CD4-positive, alpha-beta memory T cell (primary cell): ENCODE measurements around the gene MRPS18A. TPM values are rescaled to one million over a fixed set of nuclear protein-coding genes. Genes with fewer than 3 reads are reported as not detected.

Source experiments
- CTCF ChIA-PET: fragments of 350-600 bp; sonication (Branson Sonifier 250); formaldehyde crosslinking; loops from one replicate; lab custom pipeline; 2021; ENCODE audit warnings: inconsistent platforms; ENCODE audit not compliant: partially characterized antibody; lab: Charles Lee
- POLR2A ChIA-PET: fragments of 350-600 bp; sonication (Branson Sonifier 250); formaldehyde crosslinking; loops from one replicate; lab custom pipeline; 2021; ENCODE audit not compliant: partially characterized antibody; lab: Charles Lee
- DNase-seq, 5 donors: peaks; one replicate each; pipeline versions ENCODE4 v3.0.0 to v3.0.0-alpha.2; 2020 to 2022; ENCODE audit warnings: mixed read lengths in 1 of 5
- H3K27ac ChIP-seq: one replicate; pipeline ENCODE4 v1.7.0; 2013; ENCODE audit warnings: low read depth, low read length
- H3K27me3 ChIP-seq: 2 replicates; pipeline ENCODE4 v1.7.0; 2013; ENCODE audit warnings: mild to moderate bottlenecking, low read length, moderate library complexity; ENCODE audit not compliant: insufficient read depth
- H3K36me3 ChIP-seq: 2 replicates; pipeline ENCODE4 v1.7.0; 2013; ENCODE audit warnings: mild to moderate bottlenecking, low read length, moderate library complexity; ENCODE audit not compliant: insufficient read depth
- H3K4me1 ChIP-seq: 2 replicates; pipeline ENCODE4 v1.7.0; 2013; ENCODE audit warnings: mild to moderate bottlenecking, low read length, moderate library complexity; ENCODE audit not compliant: insufficient read depth
- H3K4me3 ChIP-seq, 2 donors: one replicate each; pipeline ENCODE4 v1.7.0; 2013; ENCODE audit warnings: low read length in 2 of 2, mild to moderate bottlenecking in 1 of 2
- H3K9me3 ChIP-seq, 2 donors: one replicate each; pipeline ENCODE4 v1.7.0; 2013; ENCODE audit warnings: low read length in 2 of 2, control low read depth in 1 of 2; ENCODE audit not compliant: control insufficient read depth in 1 of 2
- H3K27ac Mint-ChIP-seq, 7 donors: one replicate each; pipeline ENCODE4 v1.8.0; 2020 to 2021; ENCODE audit warnings: mixed read lengths in 7 of 7, mild to moderate bottlenecking in 6 of 7, inconsistent platforms in 3 of 7, moderate library complexity in 3 of 7
- H3K27me3 Mint-ChIP-seq, 2 donors: one replicate each; pipeline ENCODE4 v1.8.0; 2020 to 2021; ENCODE audit warnings: mixed read lengths in 2 of 2
- H3K36me3 Mint-ChIP-seq, 2 donors: one replicate each; pipeline ENCODE4 v1.8.0; 2020 to 2021; ENCODE audit warnings: mixed read lengths in 2 of 2, inconsistent platforms in 1 of 2, mild to moderate bottlenecking in 1 of 2
- H3K4me1 Mint-ChIP-seq, 4 donors: one replicate each; pipeline ENCODE4 v1.8.0; 2020 to 2021; ENCODE audit warnings: mixed read lengths in 4 of 4, mild to moderate bottlenecking in 1 of 4
- H3K4me3 Mint-ChIP-seq, 8 donors: one replicate each; pipeline ENCODE4 v1.8.0; 2020 to 2021; ENCODE audit warnings: mixed read lengths in 8 of 8, mild to moderate bottlenecking in 7 of 8, moderate library complexity in 6 of 8, inconsistent platforms in 3 of 8
- H3K9me3 Mint-ChIP-seq, 8 donors: one replicate each; pipeline ENCODE4 v1.8.0; 2020 to 2021; ENCODE audit warnings: mixed read lengths in 8 of 8, mild to moderate bottlenecking in 5 of 8, inconsistent platforms in 3 of 8, moderate library complexity in 1 of 8
- intact Hi-C: fragments of 100-400 bp; cut with micrococcal nuclease; formaldehyde crosslinking; loops from one replicate; pipeline ENCODE4 v1.15.1; 2023
- polyA plus RNA-seq, 2 donors: library from polyadenylated mRNA; unstranded; fragments of 300-500 nt; fragmentation: Illumina TruSeq; gene quantifications; one replicate each; pipeline ENCODE4 v1.2.3, GENCODE V29; 2021
- total RNA-seq, 2 experiments: library from RNA; stranded (reverse); gene quantifications; one replicate each; pipeline ENCODE4 v1.2.3, GENCODE V29; 2021

Gene MRPS18A
- total RNA-seq = 10 to 100 TPM; 31.3 to 32.4 TPM
- 10 to 100 TPM; 62.6 to 86.1 TPM for polyA plus RNA-seq

- ChIA-PET CTCF (interaction anchor here (0.7 to 5.1 kb wide), 8 partner anchors 15 to 652 kb away, joined by 3 to 46 read pairs (median 3); partner anchors contain the start of gene AARS2), POLR2A (interaction anchor here (0.9 to 2.2 kb wide), 9 partner anchors 8 to 559 kb away, joined by 3 to 8 read pairs (median 3); partner anchors contain the start of genes GTPBP2, HSP90AB1, POLH and TJAP1)
- H3K9me3 ChIP-seq = no peaks in the 10 kb centered on the region
- H3K4me3 ChIP-seq = peak within 1 kb of the TSS; percentile 67 to 84
- H3K36me3 Mint-ChIP-seq = peaks cover 0 to 26% of the 10 kb centered on the region in 2 donors
- H3K27ac ChIP-seq = peak within 1 kb of the TSS; percentile 77
- H3K27ac Mint-ChIP-seq = peak within 1 kb of the TSS; percentile 78 to 97 (median 93)
- H3K27me3 ChIP-seq = no peaks in the 10 kb centered on the region
- H3K4me1 Mint-ChIP-seq = peaks cover 31 to 53% (median 44%) of the 10 kb centered on the region in 4 donors
- intact Hi-C loops = no loop called here
- no peaks in the 10 kb centered on the region for H3K27me3 Mint-ChIP-seq
- DNase-seq = peak; percentile 74 to 82 (median 77)
- H3K9me3 Mint-ChIP-seq = peaks cover 0 to 2% (median 0%) of the 10 kb centered on the region in 8 donors
- H3K4me1 ChIP-seq = peaks cover 24% of the 10 kb centered on the region
- peak within 1 kb of the TSS; percentile 95 to 98 (median 96) for H3K4me3 Mint-ChIP-seq
- H3K36me3 ChIP-seq = no peaks in the 10 kb centered on the region
Measured at GRCh38 chr6:43687437-43688347, at the start of gene MRPS18A. Gene MRPS18A, minus strand, starts transcription at chr6:43687791. Its CDS starts 12 bp downstream, at chr6:43687779.

GRCh38 chr6:43736844-43737243 lies 49.3 kb upstream of the MRPS18A start:
- no peaks in the 10 kb centered on the region for H3K36me3 Mint-ChIP-seq
- DNase-seq = no peak
- no peak overlapping the region for H3K27ac Mint-ChIP-seq
- H3K4me3 ChIP-seq = no peak overlapping the region
- peaks cover 0 to 22% (median 4%) of the 10 kb centered on the region in 4 donors for H3K4me1 Mint-ChIP-seq
- H3K36me3 ChIP-seq = no peaks in the 10 kb centered on the region
- H3K9me3 ChIP-seq = no peaks in the 10 kb centered on the region
- H3K9me3 Mint-ChIP-seq = peaks cover 0 to 11% (median 0%) of the 10 kb centered on the region in 8 donors
- ChIA-PET POLR2A (interaction anchor here (0.7 kb wide), 1 partner anchor 12 kb away, joined by 3 read pairs; no protein-coding TSS in a partner anchor), CTCF (interaction anchor here (1.6 kb wide), 1 partner anchor 12 kb away, joined by 6 read pairs; no protein-coding TSS in a partner anchor)
- no peaks in the 10 kb centered on the region for H3K27me3 Mint-ChIP-seq
- intact Hi-C loops = no loop called here
- no peak overlapping the region for H3K27ac ChIP-seq
- H3K4me3 Mint-ChIP-seq = no peak overlapping the region
- H3K27me3 ChIP-seq = no peaks in the 10 kb centered on the region
- H3K4me1 ChIP-seq = peaks cover 15% of the 10 kb centered on the region

DNA sequence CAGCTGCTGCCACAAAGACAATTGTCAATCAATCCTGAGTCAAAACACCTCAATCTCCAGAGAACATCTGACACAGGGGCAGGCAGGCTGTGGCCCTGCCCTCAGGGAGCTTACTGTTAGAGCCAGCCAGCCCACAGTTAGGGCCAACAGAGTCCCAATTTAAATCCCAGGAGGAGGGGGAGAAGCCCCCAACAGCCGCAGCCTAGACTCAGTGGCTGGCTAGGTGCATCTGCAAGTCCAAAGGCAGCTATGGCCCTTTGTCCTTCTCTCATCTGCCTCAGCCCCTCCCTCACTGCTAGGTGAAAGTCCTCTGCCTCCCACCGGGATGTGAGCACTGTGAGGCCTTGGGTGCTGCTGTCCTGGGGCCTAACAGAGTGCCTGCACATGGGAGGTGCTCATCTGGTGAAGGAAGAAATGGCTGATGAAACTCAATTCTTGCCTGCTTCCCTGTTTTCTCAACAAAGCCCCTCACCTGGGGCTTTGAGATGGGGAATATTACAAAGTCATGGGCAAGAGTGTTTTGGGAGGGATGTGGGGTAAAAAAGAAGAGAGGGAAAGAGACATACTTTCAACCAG lies 48.7 kb upstream of the MRPS18A start:
- Mint-ChIP-seq H3K9me3 (peaks cover 0 to 14% (median 2%) of the 10 kb centered on the region in 8 donors), H3K4me3 (no peak overlapping the region), H3K27ac (no peak overlapping the region), H3K27me3 (no peaks in the 10 kb centered on the region), H3K36me3 (no peaks in the 10 kb centered on the region), H3K4me1 (peaks cover 0 to 22% (median 4%) of the 10 kb centered on the region in 4 donors)
- intact Hi-C loops = no loop called here
- Histone ChIP-seq H3K27ac (no peak overlapping the region), H3K4me1 (peaks cover 15% of the 10 kb centered on the region), H3K27me3 (no peaks in the 10 kb centered on the region), H3K36me3 (no peaks in the 10 kb centered on the region), H3K4me3 (no peak overlapping the region), H3K9me3 (no peaks in the 10 kb centered on the region)
- POLR2A ChIA-PET = interaction anchor here (0.7 kb wide), 1 partner anchor 13 kb away, joined by 3 read pairs; no protein-coding TSS in a partner anchor
- CTCF ChIA-PET = interaction anchor here (1.6 to 3.3 kb wide), 2 partner anchors 11 to 33 kb away, joined by 6 to 13 read pairs; partner anchors contain the start of gene VEGFA
- DNase-seq = no peak

GRCh38 chr6:43735642-43736199 lies 48.1 kb upstream of the MRPS18A start:
- Mint-ChIP-seq H3K36me3 (no peaks in the 10 kb centered on the region), H3K4me1 (peaks cover 0 to 22% (median 4%) of the 10 kb centered on the region in 4 donors), H3K9me3 (peaks cover 3 to 19% (median 7%) of the 10 kb centered on the region in 8 donors), H3K27me3 (no peaks in the 10 kb centered on the region), H3K27ac (peak overlapping the region in 1 of 7 donors; percentile 52), H3K4me3 (no peak overlapping the region)
- Histone ChIP-seq H3K9me3 (no peaks in the 10 kb centered on the region), H3K4me1 (peaks cover 15% of the 10 kb centered on the region), H3K4me3 (no peak overlapping the region), H3K36me3 (no peaks in the 10 kb centered on the region), H3K27me3 (no peaks in the 10 kb centered on the region), H3K27ac (no peak overlapping the region)
- CTCF ChIA-PET = interaction anchor here (1.1 to 3.3 kb wide), 3 partner anchors 11 to 34 kb away, joined by 3 to 13 read pairs (median 5); partner anchors contain the start of gene VEGFA
- POLR2A ChIA-PET = no interaction called here
- no peak for DNase-seq
- intact Hi-C loops = no loop called here

DNA sequence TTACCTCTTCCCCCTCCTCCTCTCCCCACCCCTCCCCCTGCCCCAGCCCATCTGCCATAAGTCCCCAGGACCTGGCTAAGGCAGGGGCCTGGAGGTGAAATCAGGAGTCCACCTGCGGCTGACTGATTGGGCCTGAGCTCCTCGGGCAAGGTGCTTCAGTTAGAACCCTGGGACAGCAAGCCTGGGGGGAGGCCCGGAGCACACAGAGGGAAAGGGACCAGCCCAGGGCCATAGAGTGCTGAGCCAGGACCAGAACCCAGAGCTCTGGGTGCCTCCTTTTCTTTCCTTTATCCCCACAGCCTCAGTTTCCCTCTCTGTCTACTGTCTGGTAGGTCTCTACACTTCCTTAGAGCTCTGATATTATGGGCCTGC lies 46.7 kb upstream of the MRPS18A start:
- peak overlapping the region in 6 of 7 donors; percentile 2 to 80 (median 60) for H3K27ac Mint-ChIP-seq
- peaks cover 15% of the 10 kb centered on the region for H3K4me1 ChIP-seq
- no peak overlapping the region for H3K4me3 ChIP-seq
- H3K4me3 Mint-ChIP-seq = peak overlapping the region in 2 of 8 donors; percentile 20 to 35
- H3K27me3 Mint-ChIP-seq = no peaks in the 10 kb centered on the region
- DNase-seq = no peak
- H3K9me3 Mint-ChIP-seq = peaks cover 3 to 30% (median 10%) of the 10 kb centered on the region in 8 donors
- no peaks in the 10 kb centered on the region for H3K36me3 ChIP-seq
- CTCF ChIA-PET = interaction anchor here (1.2 to 3.3 kb wide), 3 partner anchors 10 to 340 kb away, joined by 3 to 13 read pairs (median 5); partner anchors contain the start of gene VEGFA
- no peaks in the 10 kb centered on the region for H3K36me3 Mint-ChIP-seq
- H3K27me3 ChIP-seq = no peaks in the 10 kb centered on the region
- H3K4me1 Mint-ChIP-seq = peaks cover 0 to 22% (median 4%) of the 10 kb centered on the region in 4 donors
- no peaks in the 10 kb centered on the region for H3K9me3 ChIP-seq
- intact Hi-C loops = no loop called here
- no peak overlapping the region for H3K27ac ChIP-seq
- POLR2A ChIA-PET = no interaction called here

DNA sequence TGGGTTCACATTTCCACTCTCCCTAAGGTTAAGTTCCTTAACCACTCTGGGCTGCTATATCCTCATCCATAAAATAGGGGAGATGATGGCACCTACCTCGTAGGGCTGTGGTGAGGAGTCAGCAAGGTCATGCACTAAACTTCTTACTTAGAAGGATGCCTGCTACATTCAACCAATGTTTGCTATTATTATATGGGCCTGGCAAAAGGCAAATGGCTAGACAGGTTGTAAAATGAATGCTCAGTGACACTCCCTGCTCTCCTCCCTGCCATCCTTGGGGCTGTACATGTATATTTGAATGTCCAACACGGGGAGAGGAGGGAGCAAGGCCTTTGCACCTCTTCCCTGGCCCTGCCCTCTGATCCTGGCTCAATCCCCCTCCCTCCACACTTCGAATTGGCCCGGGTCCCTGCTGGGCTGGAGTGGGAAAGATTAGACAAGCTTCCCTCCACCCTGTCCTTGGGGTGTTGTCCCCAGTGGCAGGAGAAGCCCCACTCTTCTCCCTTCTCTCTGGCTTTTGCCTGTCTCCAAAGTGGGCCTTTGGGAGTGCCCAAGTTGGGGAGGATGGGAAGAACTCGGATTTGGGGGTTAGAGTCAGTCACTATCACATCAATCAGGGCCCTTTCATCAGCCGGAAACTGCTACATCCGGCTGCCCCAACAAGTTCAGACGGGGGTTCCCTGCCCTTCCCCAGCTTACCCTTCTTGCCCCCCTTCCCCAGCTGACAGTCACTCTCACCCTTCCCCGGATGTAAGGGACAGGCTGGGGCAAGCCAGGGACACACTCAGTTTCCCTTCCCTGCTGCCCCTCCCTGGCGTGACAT lies 46.1 kb upstream of the MRPS18A start:
- H3K4me1 ChIP-seq = peaks cover 15% of the 10 kb centered on the region
- Mint-ChIP-seq H3K9me3 (peaks cover 3 to 32% (median 10%) of the 10 kb centered on the region in 8 donors), H3K36me3 (no peaks in the 10 kb centered on the region), H3K27ac (peak overlapping the region in 6 of 7 donors; percentile 2 to 65 (median 48)), H3K4me3 (peak overlapping the region in 1 of 8 donors; percentile 18), H3K4me1 (peaks cover 0 to 22% (median 4%) of the 10 kb centered on the region in 4 donors), H3K27me3 (no peaks in the 10 kb centered on the region)
- H3K4me3 ChIP-seq = no peak overlapping the region
- DNase-seq = peak in 2 of 5 donors; percentile 46 to 77
- H3K36me3 ChIP-seq = no peaks in the 10 kb centered on the region
- no peak overlapping the region for H3K27ac ChIP-seq
- intact Hi-C loops = no loop called here
- H3K27me3 ChIP-seq = no peaks in the 10 kb centered on the region
- no peaks in the 10 kb centered on the region for H3K9me3 ChIP-seq
- ChIA-PET POLR2A (no interaction called here), CTCF (interaction anchor here (1.2 to 3.3 kb wide), 2 partner anchors 36 to 341 kb away, joined by 3 to 13 read pairs; partner anchors contain the start of gene VEGFA)
